HL-60 (cell line): ENCODE results near the gene HINT1.

Experiments
- POLR2AphosphoS5 ChIP-seq: IDR thresholded peaks from 2 replicates; pipeline ENCODE4 v1.6.1; 2012; ENCODE audit warnings: low read depth
- SPI1 ChIP-seq: IDR thresholded peaks from 2 replicates; pipeline ENCODE4 v1.6.1; 2012; ENCODE audit warnings: low read depth, mild to moderate bottlenecking, borderline replicate concordance
- TF ChIP-seq, protein P1 (sequence below): IDR thresholded peaks from one replicate; pipeline ENCODE4 v1.5.1; 2011; ENCODE audit warnings: low read length, control low read depth, inconsistent platforms; ENCODE audit not compliant: insufficient read depth
- TF ChIP-seq, protein P2 (sequence below): IDR thresholded peaks from 2 replicates; pipeline ENCODE4 v1.6.1; 2012; ENCODE audit warnings: low read depth; ENCODE audit not compliant: insufficient replicate concordance

DNA sequence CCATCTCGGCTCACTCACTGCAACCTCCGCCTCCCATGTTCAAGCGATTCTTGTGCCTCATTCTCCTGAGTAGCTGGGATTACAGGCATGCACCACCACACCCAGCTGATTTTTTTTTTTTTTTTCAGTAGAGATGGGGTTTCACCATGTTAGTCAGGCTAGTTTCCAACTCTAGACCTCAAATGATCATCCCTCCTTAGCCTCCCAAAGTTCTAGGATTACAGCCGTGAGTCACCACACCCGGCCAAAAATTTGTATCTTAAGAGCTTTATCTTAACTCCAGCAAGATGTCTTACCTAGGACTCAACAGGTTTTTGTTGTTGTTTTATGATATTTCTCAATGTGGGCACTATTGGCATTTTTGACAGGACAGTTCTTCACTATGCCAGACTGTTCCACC is 33.6 kb upstream of the HINT1 start:
- TF ChIP-seq, protein P1, sequence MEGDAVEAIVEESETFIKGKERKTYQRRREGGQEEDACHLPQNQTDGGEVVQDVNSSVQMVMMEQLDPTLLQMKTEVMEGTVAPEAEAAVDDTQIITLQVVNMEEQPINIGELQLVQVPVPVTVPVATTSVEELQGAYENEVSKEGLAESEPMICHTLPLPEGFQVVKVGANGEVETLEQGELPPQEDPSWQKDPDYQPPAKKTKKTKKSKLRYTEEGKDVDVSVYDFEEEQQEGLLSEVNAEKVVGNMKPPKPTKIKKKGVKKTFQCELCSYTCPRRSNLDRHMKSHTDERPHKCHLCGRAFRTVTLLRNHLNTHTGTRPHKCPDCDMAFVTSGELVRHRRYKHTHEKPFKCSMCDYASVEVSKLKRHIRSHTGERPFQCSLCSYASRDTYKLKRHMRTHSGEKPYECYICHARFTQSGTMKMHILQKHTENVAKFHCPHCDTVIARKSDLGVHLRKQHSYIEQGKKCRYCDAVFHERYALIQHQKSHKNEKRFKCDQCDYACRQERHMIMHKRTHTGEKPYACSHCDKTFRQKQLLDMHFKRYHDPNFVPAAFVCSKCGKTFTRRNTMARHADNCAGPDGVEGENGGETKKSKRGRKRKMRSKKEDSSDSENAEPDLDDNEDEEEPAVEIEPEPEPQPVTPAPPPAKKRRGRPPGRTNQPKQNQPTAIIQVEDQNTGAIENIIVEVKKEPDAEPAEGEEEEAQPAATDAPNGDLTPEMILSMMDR, result no peak
- TF ChIP-seq SPI1 (no peak), POLR2AphosphoS5 (no peak)
- TF ChIP-seq, protein P2, sequence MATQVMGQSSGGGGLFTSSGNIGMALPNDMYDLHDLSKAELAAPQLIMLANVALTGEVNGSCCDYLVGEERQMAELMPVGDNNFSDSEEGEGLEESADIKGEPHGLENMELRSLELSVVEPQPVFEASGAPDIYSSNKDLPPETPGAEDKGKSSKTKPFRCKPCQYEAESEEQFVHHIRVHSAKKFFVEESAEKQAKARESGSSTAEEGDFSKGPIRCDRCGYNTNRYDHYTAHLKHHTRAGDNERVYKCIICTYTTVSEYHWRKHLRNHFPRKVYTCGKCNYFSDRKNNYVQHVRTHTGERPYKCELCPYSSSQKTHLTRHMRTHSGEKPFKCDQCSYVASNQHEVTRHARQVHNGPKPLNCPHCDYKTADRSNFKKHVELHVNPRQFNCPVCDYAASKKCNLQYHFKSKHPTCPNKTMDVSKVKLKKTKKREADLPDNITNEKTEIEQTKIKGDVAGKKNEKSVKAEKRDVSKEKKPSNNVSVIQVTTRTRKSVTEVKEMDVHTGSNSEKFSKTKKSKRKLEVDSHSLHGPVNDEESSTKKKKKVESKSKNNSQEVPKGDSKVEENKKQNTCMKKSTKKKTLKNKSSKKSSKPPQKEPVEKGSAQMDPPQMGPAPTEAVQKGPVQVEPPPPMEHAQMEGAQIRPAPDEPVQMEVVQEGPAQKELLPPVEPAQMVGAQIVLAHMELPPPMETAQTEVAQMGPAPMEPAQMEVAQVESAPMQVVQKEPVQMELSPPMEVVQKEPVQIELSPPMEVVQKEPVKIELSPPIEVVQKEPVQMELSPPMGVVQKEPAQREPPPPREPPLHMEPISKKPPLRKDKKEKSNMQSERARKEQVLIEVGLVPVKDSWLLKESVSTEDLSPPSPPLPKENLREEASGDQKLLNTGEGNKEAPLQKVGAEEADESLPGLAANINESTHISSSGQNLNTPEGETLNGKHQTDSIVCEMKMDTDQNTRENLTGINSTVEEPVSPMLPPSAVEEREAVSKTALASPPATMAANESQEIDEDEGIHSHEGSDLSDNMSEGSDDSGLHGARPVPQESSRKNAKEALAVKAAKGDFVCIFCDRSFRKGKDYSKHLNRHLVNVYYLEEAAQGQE, result no peak
